Keratinocyte (primary cell): ENCODE data around the gene KDM4B. TPM values are rescaled to one million over a fixed set of nuclear protein-coding genes. Genes with fewer than 3 reads are reported as not detected.

Experiments used
- DNase-seq: peaks from one replicate; pipeline ENCODE4 v3.0.0-alpha.2; 2011; ENCODE audit warnings: low read depth, missing footprints, low spot score
- FAIRE-seq: peaks from 2 replicates; lab custom pipeline; 2011; peaks lifted over from hg19 to GRCh38; lab: Jason Lieb, UNC
- H2AFZ ChIP-seq: 2 replicates; pipeline ENCODE4 v1.6.0; 2012; ENCODE audit warnings: low read length, control low read depth, inconsistent platforms; ENCODE audit not compliant: control insufficient read depth
- H3K27ac ChIP-seq: 2 replicates; pipeline ENCODE4 v1.5.1; 2011; ENCODE audit warnings: low read length; ENCODE audit not compliant: control insufficient read depth, insufficient read depth
- H3K27me3 ChIP-seq: 3 replicates; pipeline ENCODE4 v1.6.0; 2011; ENCODE audit warnings: low read length; ENCODE audit not compliant: control insufficient read depth, insufficient read depth; ENCODE audit errors: extremely low read depth
- H3K36me3 ChIP-seq, 2 experiments: 2 replicates in 1 of 2; 3 replicates in 1 of 2; pipeline ENCODE4 v1.5.1; 2011; ENCODE audit warnings: low read length in 2 of 2, mild to moderate bottlenecking in 1 of 2; ENCODE audit not compliant: control insufficient read depth in 2 of 2, insufficient read depth in 2 of 2; ENCODE audit errors: extremely low read depth in 1 of 2
- H3K4me1 ChIP-seq: 3 replicates; pipeline ENCODE4 v1.5.1; 2011; ENCODE audit warnings: low read length; ENCODE audit not compliant: control insufficient read depth, insufficient read depth; ENCODE audit errors: extremely low read depth
- H3K4me2 ChIP-seq: 3 replicates; pipeline ENCODE4 v1.6.0; 2011; ENCODE audit warnings: low read depth, low read length; ENCODE audit not compliant: control insufficient read depth, insufficient read depth; ENCODE audit errors: extremely low read depth
- H3K4me3 ChIP-seq, 3 experiments: fragments of 200-600 bp in 1 of 3; sonication (generic) in 1 of 3; 2 replicates in 2 of 3; 3 replicates in 1 of 3; pipeline ENCODE4 v1.5.1; 2011 to 2016; ENCODE audit warnings: low read length in 3 of 3, mild to moderate bottlenecking in 3 of 3, control low read depth in 2 of 3, inconsistent platforms in 1 of 3, low read depth in 1 of 3, mixed read lengths in 1 of 3, mixed run types in 1 of 3, moderate library complexity in 1 of 3; ENCODE audit not compliant: control insufficient read depth in 2 of 3, insufficient read depth in 2 of 3; ENCODE audit errors: extremely low read depth in 1 of 3
- H3K79me2 ChIP-seq: 2 replicates; pipeline ENCODE4 v1.6.0; 2012; ENCODE audit warnings: low read length; ENCODE audit not compliant: control insufficient read depth, insufficient read depth
- H3K9ac ChIP-seq: 3 replicates; pipeline ENCODE4 v1.6.0; 2011; ENCODE audit warnings: low read length; ENCODE audit not compliant: control insufficient read depth, insufficient read depth; ENCODE audit errors: extremely low read depth
- H3K9me1 ChIP-seq: 3 replicates; pipeline ENCODE4 v1.6.0; 2011; ENCODE audit warnings: low read length; ENCODE audit not compliant: control insufficient read depth, insufficient read depth; ENCODE audit errors: extremely low read depth
- H3K9me3 ChIP-seq: 2 replicates; pipeline ENCODE4 v1.5.1; 2012; ENCODE audit warnings: low read depth, low read length; ENCODE audit not compliant: control insufficient read depth
- H4K20me1 ChIP-seq: 3 replicates; pipeline ENCODE4 v1.6.0; 2011; ENCODE audit warnings: low read length; ENCODE audit not compliant: control insufficient read depth, insufficient read depth; ENCODE audit errors: extremely low read depth
- CTCF ChIP-seq, 3 experiments: IDR thresholded peaks in 1 of 3; conservative IDR thresholded peaks in 1 of 3; optimal IDR thresholded peaks in 1 of 3; 2 replicates in 2 of 3; 3 replicates in 1 of 3; pipeline versions ENCODE3 to v1.5.1; 2011; ENCODE audit warnings: low read length in 3 of 3, mild to moderate bottlenecking in 3 of 3, moderate library complexity in 2 of 3, control low read depth in 1 of 3, inconsistent platforms in 1 of 3; ENCODE audit not compliant: insufficient read depth in 2 of 3; ENCODE audit errors: extremely low read depth in 1 of 3
- EZH2 ChIP-seq: IDR thresholded peaks from one replicate; pipeline ENCODE4 v1.6.1; 2012; ENCODE audit warnings: inconsistent platforms, mild to moderate bottlenecking, low read length, moderate library complexity
- dilution Hi-C: fragments of 300-500 bp; cut with MboI; formaldehyde crosslinking; loops from one replicate; pipeline ENCODE4 v1.7.0; 2020; ENCODE audit warnings: low sequenced_read_pairs; ENCODE audit not compliant: extremely low pct_ligation_motif_present
- polyA plus RNA-seq, 5 experiments: library from polyadenylated mRNA; depleted of rRNA in 3 of 5; stranded (reverse) in 3 of 5; stranded (forward) in 1 of 5; unstranded in 1 of 5; fragments of >200 nt; gene quantifications; 1 replicate in 1 of 5; 2 replicates in 3 of 5; 3 replicates in 1 of 5; pipeline versions ENCODE4 v1.2.1 to v1.2.3, GENCODE V29; 2011 to 2012; ENCODE audit warnings: missing spikeins in 2 of 5, low read depth in 1 of 5, low replicate concordance in 1 of 5

The KDM4B gene
- polyA plus RNA-seq, 1 donor (not counting 4 experiments of a cell fraction or from before 2014, with no cell fraction given): 6.2 TPM

DNA sequence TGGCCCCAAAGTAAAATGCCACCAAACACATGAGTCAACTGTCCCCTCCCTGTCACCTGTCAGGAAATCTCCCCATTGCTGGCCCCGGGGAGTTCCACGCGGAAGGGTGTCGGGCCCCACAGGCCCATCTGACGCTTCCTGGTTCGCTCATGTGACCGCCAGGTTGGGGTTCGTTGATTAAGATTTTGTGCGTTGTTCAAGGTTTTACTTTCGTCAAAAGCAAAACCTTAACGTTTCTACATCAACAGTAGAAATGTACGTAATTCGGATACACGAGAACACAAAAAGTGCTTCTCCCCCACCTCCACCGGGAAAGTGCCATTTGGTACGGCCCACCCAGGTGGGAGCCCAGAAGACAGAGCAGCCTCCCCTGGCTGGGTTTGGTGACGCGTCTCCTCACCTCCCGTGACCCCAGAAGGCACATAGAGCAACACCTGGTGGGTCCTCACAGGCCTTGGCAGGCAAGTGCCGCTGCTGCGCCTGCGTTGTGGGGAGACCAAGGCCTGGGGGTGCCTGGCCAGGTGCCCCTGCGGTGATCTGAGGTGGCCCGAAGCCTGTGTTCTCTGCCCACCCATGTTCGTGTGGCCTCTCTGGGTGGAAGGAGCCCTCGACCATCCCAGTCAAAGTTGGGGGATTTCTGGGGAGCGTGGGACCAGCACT, 161.6 kb downstream of the KDM4B start:
- peaks cover 3% of the 10 kb centered on the region for H3K4me1 ChIP-seq
- H3K4me3 ChIP-seq: no peak overlapping the region
- H3K4me2 ChIP-seq: no peak overlapping the region
- H4K20me1 ChIP-seq: no peaks in the 10 kb centered on the region
- no peak overlapping the region for H3K27ac ChIP-seq
- H3K36me3 ChIP-seq: peaks cover 0 to 17% of the 10 kb centered on the region in 2 experiments
- no peaks in the 10 kb centered on the region for H3K27me3 ChIP-seq
- DNase-seq (no peak), FAIRE-seq (no peak)
- TF ChIP-seq CTCF (optimal IDR thresholded peaks at IDR 0.05 in 1 of 3, IDR thresholded peaks at IDR 0.05 in 1 of 3, conservative IDR thresholded peaks at IDR 0.05 in 1 of 3; ENCODE audit: extremely low read depth in 1 of 3, insufficient read depth in 2 of 3, low read length in 3 of 3): no peak
- no peak for TF ChIP-seq EZH2
- no peak overlapping the region for H3K9ac ChIP-seq
- H3K9me1 ChIP-seq: no peaks in the 10 kb centered on the region
- no peaks in the 10 kb centered on the region for H3K79me2 ChIP-seq
- H2AFZ ChIP-seq: no peak overlapping the region
- no peaks in the 10 kb centered on the region for H3K9me3 ChIP-seq
- dilution Hi-C loops: no loop called here

DNA sequence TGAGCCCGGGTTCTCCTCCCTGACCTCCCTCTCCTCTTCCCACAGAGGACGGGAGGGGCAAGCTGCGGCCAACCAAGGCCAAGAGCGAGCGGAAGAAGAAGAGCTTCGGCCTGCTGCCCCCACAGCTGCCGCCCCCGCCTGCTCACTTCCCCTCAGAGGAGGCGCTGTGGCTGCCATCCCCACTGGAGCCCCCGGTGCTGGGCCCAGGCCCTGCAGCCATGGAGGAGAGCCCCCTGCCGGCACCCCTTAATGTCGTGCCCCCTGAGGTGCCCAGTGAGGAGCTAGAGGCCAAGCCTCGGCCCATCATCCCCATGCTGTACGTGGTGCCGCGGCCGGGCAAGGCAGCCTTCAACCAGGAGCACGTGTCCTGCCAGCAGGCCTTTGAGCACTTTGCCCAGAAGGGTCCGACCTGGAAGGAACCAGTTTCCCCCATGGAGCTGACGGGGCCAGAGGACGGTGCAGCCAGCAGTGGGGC, 162.2 kb downstream of the KDM4B start:
- Histone ChIP-seq H3K27ac (no peak overlapping the region), H3K4me1 (peaks cover 3% of the 10 kb centered on the region), H3K4me3 (no peak overlapping the region), H3K9me1 (no peaks in the 10 kb centered on the region), H3K36me3 (peaks cover 0 to 17% of the 10 kb centered on the region in 2 experiments), H4K20me1 (no peaks in the 10 kb centered on the region), H2AFZ (no peak overlapping the region), H3K27me3 (no peaks in the 10 kb centered on the region), H3K9ac (no peak overlapping the region), H3K9me3 (no peaks in the 10 kb centered on the region), H3K79me2 (no peaks in the 10 kb centered on the region), H3K4me2 (no peak overlapping the region)
- TF ChIP-seq EZH2: no peak
- TF ChIP-seq CTCF (optimal IDR thresholded peaks at IDR 0.05 in 1 of 3, IDR thresholded peaks at IDR 0.05 in 1 of 3, conservative IDR thresholded peaks at IDR 0.05 in 1 of 3; ENCODE audit: extremely low read depth in 1 of 3, insufficient read depth in 2 of 3, low read length in 3 of 3): no peak
- dilution Hi-C loops: no loop called here
- DNase-seq: no peak
- no peak for FAIRE-seq
